Neuronal stem cell (in vitro differentiated cells): ENCODE measurements around the gene CIT.

ENCODE experiments used
- DNase-seq: peaks from one replicate; pipeline ENCODE4 v3.0.0-alpha.2; 2013; ENCODE audit warnings: low spot score
- H2AFZ ChIP-seq: one replicate; pipeline ENCODE4 v1.6.1; 2013; ENCODE audit warnings: mild to moderate bottlenecking, low read length, inconsistent platforms
- H2AK5ac ChIP-seq: 2 replicates; pipeline ENCODE4 v1.6.1; 2013; ENCODE audit warnings: low read depth, mild to moderate bottlenecking, inconsistent platforms, low read length, moderate library complexity, mixed read lengths
- H2BK120ac ChIP-seq: 2 replicates; pipeline ENCODE4 v1.6.1; 2013; ENCODE audit warnings: low read depth, mild to moderate bottlenecking, inconsistent platforms, low read length, moderate library complexity, mixed read lengths
- H2BK12ac ChIP-seq: one replicate; pipeline ENCODE4 v1.6.1; 2013; ENCODE audit warnings: low read length, inconsistent platforms
- H2BK15ac ChIP-seq: 2 replicates; pipeline ENCODE4 v1.6.1; 2013; ENCODE audit warnings: mild to moderate bottlenecking, low read length, inconsistent platforms, mixed read lengths
- H2BK5ac ChIP-seq: one replicate; pipeline ENCODE4 v1.6.1; 2013; ENCODE audit warnings: inconsistent platforms, mild to moderate bottlenecking, low read length, moderate library complexity
- H3K14ac ChIP-seq: one replicate; pipeline ENCODE4 v1.6.1; 2013; ENCODE audit warnings: low read length, inconsistent platforms
- H3K18ac ChIP-seq: 2 replicates; pipeline ENCODE4 v1.6.1; 2013; ENCODE audit warnings: low read length, inconsistent platforms
- H3K23ac ChIP-seq: 2 replicates; pipeline ENCODE4 v1.6.1; 2013; ENCODE audit warnings: low read depth, mild to moderate bottlenecking, mixed read lengths, low read length, inconsistent platforms; ENCODE audit not compliant: poor library complexity
- H3K27ac ChIP-seq: replicated peaks from 3 replicates; pipeline ENCODE4 v1.5.1; 2013; ENCODE audit warnings: low read length, inconsistent platforms
- H3K27me3 ChIP-seq, 3 experiments: 2 replicates each; pipeline ENCODE4 v1.6.1; 2013; ENCODE audit warnings: low read length in 3 of 3, mild to moderate bottlenecking in 2 of 3, inconsistent platforms in 1 of 3, low read depth in 1 of 3, mixed read lengths in 1 of 3, moderate library complexity in 1 of 3; ENCODE audit not compliant: control insufficient read depth in 3 of 3, insufficient read depth in 3 of 3
- H3K36me3 ChIP-seq, 2 donors: replicated peaks in 1 of 2; 2 replicates each; pipeline ENCODE4 v1.6.1; 2013; ENCODE audit warnings: low read length in 2 of 2; ENCODE audit not compliant: control insufficient read depth in 2 of 2, insufficient read depth in 2 of 2
- H3K4ac ChIP-seq: 2 replicates; pipeline ENCODE4 v1.6.1; 2013; ENCODE audit warnings: inconsistent platforms, mild to moderate bottlenecking, low read length, moderate library complexity
- H3K4me1 ChIP-seq, 2 donors: 1 replicate in 1 of 2; 2 replicates in 1 of 2; pipeline ENCODE4 v1.6.1; 2013; ENCODE audit warnings: low read length in 2 of 2, low read depth in 1 of 2; ENCODE audit not compliant: control insufficient read depth in 2 of 2, insufficient read depth in 1 of 2
- H3K4me2 ChIP-seq: one replicate; pipeline ENCODE4 v1.6.1; 2013; ENCODE audit warnings: mild to moderate bottlenecking, low read length, inconsistent platforms; ENCODE audit not compliant: insufficient read depth, poor library complexity, severe bottlenecking
- H3K4me3 ChIP-seq, 2 donors: 2 replicates each; pipeline ENCODE4 v1.5.1; 2013; ENCODE audit warnings: low read length in 2 of 2, mild to moderate bottlenecking in 2 of 2, inconsistent platforms in 1 of 2, moderate library complexity in 1 of 2
- H3K79me1 ChIP-seq: one replicate; pipeline ENCODE4 v1.6.1; 2013; ENCODE audit warnings: low read depth, mild to moderate bottlenecking, inconsistent platforms, low read length, moderate library complexity
- H3K9ac ChIP-seq: one replicate; pipeline ENCODE4 v1.6.1; 2013; ENCODE audit warnings: mild to moderate bottlenecking, low read depth, low read length, inconsistent platforms; ENCODE audit not compliant: poor library complexity
- H3K9me3 ChIP-seq, 2 donors: replicated peaks in 1 of 2; 2 replicates each; pipeline versions ENCODE3 to v1.6.1; 2013; ENCODE audit warnings: low read length in 2 of 2, mild to moderate bottlenecking in 2 of 2, inconsistent platforms in 1 of 2, low read depth in 1 of 2, mixed read lengths in 1 of 2, moderate library complexity in 1 of 2; ENCODE audit not compliant: control insufficient read depth in 2 of 2, insufficient read depth in 1 of 2
- H4K8ac ChIP-seq: one replicate; pipeline ENCODE4 v1.6.1; 2013; ENCODE audit warnings: low read depth, mild to moderate bottlenecking, inconsistent platforms, low read length, moderate library complexity
- H4K91ac ChIP-seq: one replicate; pipeline ENCODE4 v1.6.1; 2013; ENCODE audit warnings: low read length, low read depth, mild to moderate bottlenecking, inconsistent platforms; ENCODE audit not compliant: poor library complexity
- WGBS, 2 donors: extraction: QIAGEN DNeasy Blood & Tissue Kit; methylation state at CpG; one replicate each; pipeline ENCODE4 v1.1.7; 2013; ENCODE audit warnings: missing lambda C conversion rate in 2 of 2, mixed read lengths in 1 of 2; ENCODE audit not compliant: insufficient read length in 2 of 2, insufficient replicate concordance in 1 of 2; ENCODE audit errors: extremely low coverage in 2 of 2; 5-methylcytosine and 5-hydroxymethylcytosine counted together

CIT gene

GRCh38 chr12:119746169-119746568 lies 131.0 kb downstream of the CIT start:
- Histone ChIP-seq H3K4me1 (peaks cover 0 to 1% of the 10 kb centered on the region in 2 donors), H3K4ac (no peak overlapping the region), H2AFZ (no peak overlapping the region), H3K23ac (no peak overlapping the region), H2BK12ac (no peak overlapping the region), H3K27ac (no peak overlapping the region), H2BK15ac (no peak overlapping the region), H3K9ac (no peak overlapping the region), H3K79me1 (no peaks in the 10 kb centered on the region), H2BK120ac (no peak overlapping the region), H2BK5ac (no peak overlapping the region), H3K4me3 (no peak overlapping the region), H3K36me3 (peaks cover 16 to 94% of the 10 kb centered on the region in 2 donors), H3K9me3 (peaks cover 2 to 34% of the 10 kb centered on the region in 2 donors), H3K27me3 (no peaks in the 10 kb centered on the region), H3K4me2 (no peak overlapping the region), H3K14ac (no peak overlapping the region), H3K18ac (no peak overlapping the region), H4K91ac (no peak overlapping the region), H2AK5ac (no peak overlapping the region), H4K8ac (no peak overlapping the region)
- no peak for DNase-seq
- no CpG with 5 or more reads among the region's 2 CpGs for WGBS, 2 donors

GRCh38 chr12:119744900-119745606 lies 132.1 kb downstream of the CIT start:
- WGBS, 2 donors, result no CpG with 5 or more reads among the region's 1 CpG
- Histone ChIP-seq H4K91ac (no peak overlapping the region), H3K14ac (no peak overlapping the region)

GRCh38 chr12:119742700-119743099 lies 134.4 kb downstream of the CIT start:
- Histone ChIP-seq H3K27me3 (no peaks in the 10 kb centered on the region), H3K4ac (no peak overlapping the region), H2AFZ (no peak overlapping the region), H3K9ac (no peak overlapping the region), H3K4me1 (no peaks in the 10 kb centered on the region), H2AK5ac (no peak overlapping the region), H4K91ac (no peak overlapping the region), H3K23ac (no peak overlapping the region), H3K36me3 (peaks cover 14 to 75% of the 10 kb centered on the region in 2 donors), H2BK15ac (no peak overlapping the region), H3K79me1 (no peaks in the 10 kb centered on the region), H3K4me3 (no peak overlapping the region), H2BK120ac (no peak overlapping the region), H2BK5ac (no peak overlapping the region), H3K27ac (no peak overlapping the region), H3K9me3 (peaks cover 2 to 29% of the 10 kb centered on the region in 2 donors), H2BK12ac (no peak overlapping the region), H3K4me2 (no peak overlapping the region), H4K8ac (no peak overlapping the region), H3K18ac (no peak overlapping the region), H3K14ac (no peak overlapping the region)
- DNase-seq, result no peak
- WGBS, 2 donors, result no CpG with 5 or more reads among the region's 3 CpGs

More at GRCh38 chr12:119744900-119745606, 132.1 kb downstream of the CIT start:
- Histone ChIP-seq H3K4ac (no peak overlapping the region), H2AK5ac (no peak overlapping the region), H2BK5ac (no peak overlapping the region), H3K79me1 (no peaks in the 10 kb centered on the region), H3K9me3 (peaks cover 2 to 34% of the 10 kb centered on the region in 2 donors), H3K18ac (no peak overlapping the region), H2AFZ (no peak overlapping the region), H3K27me3 (no peaks in the 10 kb centered on the region), H3K4me1 (peaks cover 0 to 1% of the 10 kb centered on the region in 2 donors), H2BK120ac (no peak overlapping the region), H3K27ac (no peak overlapping the region), H3K36me3 (peaks cover 16 to 91% of the 10 kb centered on the region in 2 donors), H3K4me3 (no peak overlapping the region), H2BK12ac (no peak overlapping the region), H4K8ac (no peak overlapping the region), H2BK15ac (no peak overlapping the region), H3K4me2 (no peak overlapping the region), H3K23ac (no peak overlapping the region), H3K9ac (no peak overlapping the region)
- no peak for DNase-seq

- Histone ChIP-seq H2AFZ (no peak overlapping the region), H2BK120ac (no peak overlapping the region), H3K14ac (no peak overlapping the region), H3K4ac (no peak overlapping the region), H3K79me1 (no peaks in the 10 kb centered on the region), H3K23ac (no peak overlapping the region), H3K9ac (no peak overlapping the region), H3K9me3 (peaks cover 0 to 20% of the 10 kb centered on the region in 2 donors), H3K18ac (no peak overlapping the region), H3K4me3 (no peak overlapping the region), H2BK5ac (no peak overlapping the region), H4K91ac (no peak overlapping the region), H3K36me3 (peaks cover 12 to 66% of the 10 kb centered on the region in 2 donors), H3K27ac (no peak overlapping the region), H2BK15ac (no peak overlapping the region), H2BK12ac (no peak overlapping the region), H2AK5ac (no peak overlapping the region), H3K4me2 (no peak overlapping the region), H3K27me3 (no peaks in the 10 kb centered on the region), H4K8ac (no peak overlapping the region), H3K4me1 (no peaks in the 10 kb centered on the region)
- no CpG with 5 or more reads among the region's 4 CpGs for WGBS, 2 donors
- no peak for DNase-seq
Observed at GRCh38 chr12:119740830-119741229, 136.3 kb downstream of the CIT start.
